ENCODE data around the gene MIS18BP1.

DNA sequence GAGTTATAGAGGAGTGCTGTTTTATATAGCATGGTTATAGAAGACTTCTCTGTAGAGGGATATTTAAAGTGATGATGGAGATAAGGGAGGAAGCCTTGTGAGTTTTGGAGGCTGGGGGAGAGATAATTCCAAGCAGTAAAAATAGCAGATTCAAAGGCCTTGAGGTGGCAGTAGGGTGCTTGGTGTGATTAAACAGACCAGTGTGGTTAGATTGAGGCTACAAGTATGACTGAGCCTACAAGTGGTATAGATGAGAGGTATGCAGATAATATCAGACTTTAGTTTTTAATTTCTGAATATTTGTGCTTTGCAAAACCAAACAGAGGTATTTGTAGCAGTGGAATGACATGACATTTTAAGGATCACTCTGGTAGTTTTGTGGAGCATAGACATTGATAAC, 96.9 kb downstream of the MIS18BP1 start:
- TF ChIP-seq, protein P1, sequence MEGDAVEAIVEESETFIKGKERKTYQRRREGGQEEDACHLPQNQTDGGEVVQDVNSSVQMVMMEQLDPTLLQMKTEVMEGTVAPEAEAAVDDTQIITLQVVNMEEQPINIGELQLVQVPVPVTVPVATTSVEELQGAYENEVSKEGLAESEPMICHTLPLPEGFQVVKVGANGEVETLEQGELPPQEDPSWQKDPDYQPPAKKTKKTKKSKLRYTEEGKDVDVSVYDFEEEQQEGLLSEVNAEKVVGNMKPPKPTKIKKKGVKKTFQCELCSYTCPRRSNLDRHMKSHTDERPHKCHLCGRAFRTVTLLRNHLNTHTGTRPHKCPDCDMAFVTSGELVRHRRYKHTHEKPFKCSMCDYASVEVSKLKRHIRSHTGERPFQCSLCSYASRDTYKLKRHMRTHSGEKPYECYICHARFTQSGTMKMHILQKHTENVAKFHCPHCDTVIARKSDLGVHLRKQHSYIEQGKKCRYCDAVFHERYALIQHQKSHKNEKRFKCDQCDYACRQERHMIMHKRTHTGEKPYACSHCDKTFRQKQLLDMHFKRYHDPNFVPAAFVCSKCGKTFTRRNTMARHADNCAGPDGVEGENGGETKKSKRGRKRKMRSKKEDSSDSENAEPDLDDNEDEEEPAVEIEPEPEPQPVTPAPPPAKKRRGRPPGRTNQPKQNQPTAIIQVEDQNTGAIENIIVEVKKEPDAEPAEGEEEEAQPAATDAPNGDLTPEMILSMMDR (IDR thresholded peaks at IDR 0.05; ENCODE audit: low read depth, low read length), result no peak
- TF ChIP-seq EZH2phosphoT487 (IDR thresholded peaks at IDR 0.05; ENCODE audit: low read depth), result no peak
